ENCODE measurements around the gene ZNF497.
A peak's percentile ranks its signal among the peaks of the same experiment; 100 is the strongest.

ZNF497 gene

DNA sequence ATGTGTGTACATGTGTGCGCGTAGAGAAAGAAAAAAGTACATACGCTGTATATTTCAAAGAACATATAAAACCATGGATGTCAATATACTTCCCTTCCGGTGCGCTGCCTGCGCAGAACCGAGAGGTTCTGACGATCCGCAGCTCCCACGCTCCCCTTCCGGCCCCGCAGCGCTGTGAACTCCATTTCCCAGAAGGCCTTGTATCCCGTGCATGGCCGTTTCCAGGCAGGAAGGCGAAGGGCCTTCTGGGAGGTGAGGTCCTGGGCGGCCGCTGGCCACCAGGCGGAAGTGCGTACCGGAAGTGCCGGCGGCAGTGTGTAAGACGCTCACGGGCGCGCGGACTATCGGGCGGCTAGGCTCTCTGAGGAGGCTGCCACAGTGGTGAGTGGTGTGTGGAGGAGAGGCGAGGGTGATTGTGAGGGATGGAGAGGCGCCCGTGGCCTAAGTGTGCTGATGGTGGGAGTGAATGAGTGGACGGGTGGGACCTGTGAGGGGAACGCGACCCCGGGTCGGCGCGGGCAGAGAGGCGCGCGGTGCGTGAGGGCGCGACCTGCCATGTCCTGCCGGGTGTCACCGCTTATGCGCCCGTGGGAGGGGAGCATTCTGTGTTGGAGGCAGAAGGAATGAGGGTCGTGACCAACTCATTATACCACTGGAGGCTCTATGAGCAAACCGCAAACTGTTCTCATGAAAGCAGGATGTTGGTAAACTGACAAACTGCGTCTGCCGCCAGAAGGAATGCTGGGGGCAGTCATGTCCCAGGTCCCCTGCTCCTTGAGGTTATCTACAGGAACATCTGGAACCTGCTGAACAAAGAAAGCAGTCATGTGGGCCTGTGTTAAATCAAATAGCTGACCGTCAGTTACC lies 57.3 kb downstream of the ZNF497 start, which contains the start of gene ERVK3-1:
TSS of gene ERVK3-1 (plus strand) at position 313 of the 867 bp plus-strand sequence. CDS start 6,792 bp downstream, outside the sequence.
- peaks cover 25% of the 10 kb centered on the region for H4K20me1 ChIP-seq (ENCODE audit: insufficient read depth, low read length, poor library complexity, severe bottlenecking)
- peaks cover 46% of the 10 kb centered on the region for H3K79me2 ChIP-seq (ENCODE audit: insufficient read depth, low read length)
- TF ChIP-seq, protein P1, sequence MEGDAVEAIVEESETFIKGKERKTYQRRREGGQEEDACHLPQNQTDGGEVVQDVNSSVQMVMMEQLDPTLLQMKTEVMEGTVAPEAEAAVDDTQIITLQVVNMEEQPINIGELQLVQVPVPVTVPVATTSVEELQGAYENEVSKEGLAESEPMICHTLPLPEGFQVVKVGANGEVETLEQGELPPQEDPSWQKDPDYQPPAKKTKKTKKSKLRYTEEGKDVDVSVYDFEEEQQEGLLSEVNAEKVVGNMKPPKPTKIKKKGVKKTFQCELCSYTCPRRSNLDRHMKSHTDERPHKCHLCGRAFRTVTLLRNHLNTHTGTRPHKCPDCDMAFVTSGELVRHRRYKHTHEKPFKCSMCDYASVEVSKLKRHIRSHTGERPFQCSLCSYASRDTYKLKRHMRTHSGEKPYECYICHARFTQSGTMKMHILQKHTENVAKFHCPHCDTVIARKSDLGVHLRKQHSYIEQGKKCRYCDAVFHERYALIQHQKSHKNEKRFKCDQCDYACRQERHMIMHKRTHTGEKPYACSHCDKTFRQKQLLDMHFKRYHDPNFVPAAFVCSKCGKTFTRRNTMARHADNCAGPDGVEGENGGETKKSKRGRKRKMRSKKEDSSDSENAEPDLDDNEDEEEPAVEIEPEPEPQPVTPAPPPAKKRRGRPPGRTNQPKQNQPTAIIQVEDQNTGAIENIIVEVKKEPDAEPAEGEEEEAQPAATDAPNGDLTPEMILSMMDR (conservative IDR thresholded peaks at IDR 0.05; ENCODE audit: low read length), result no peak
- TF ChIP-seq EZH2phosphoT487 (IDR thresholded peaks at IDR 0.05; ENCODE audit: borderline replicate concordance), result no peak
- H2AFZ ChIP-seq (ENCODE audit: low read length), result peak within 1 kb of the TSS; percentile 85
- H3K9me2 ChIP-seq (replicated peaks; ENCODE audit: low read depth, low read length), result no peaks in the 10 kb centered on the region
- peak within 1 kb of the TSS; percentile 96 for H3K4me2 ChIP-seq (ENCODE audit: low read depth, low read length, poor library complexity, severe bottlenecking)
- H3K36me3 ChIP-seq (ENCODE audit: insufficient read depth, low read length), result peaks cover 23% of the 10 kb centered on the region; the same call in 1 of the 2 replicates
- H3K27me3 ChIP-seq (ENCODE audit: insufficient read depth, low read length, poor library complexity, severe bottlenecking), result no peaks in the 10 kb centered on the region
- H3F3A ChIP-seq (ENCODE audit: low read depth), result no peaks in the 10 kb centered on the region
- peaks cover 38% of the 10 kb centered on the region for H3K4me1 ChIP-seq (ENCODE audit: insufficient read depth, low read length, poor library complexity, severe bottlenecking)
- H3K9me3 ChIP-seq (ENCODE audit: insufficient read depth, low read depth, low read length), result no peaks in the 10 kb centered on the region
- peak within 1 kb of the TSS; percentile 92 for H3K4me3 ChIP-seq (ENCODE audit: low read length, poor library complexity, severe bottlenecking)
- peak within 1 kb of the TSS; percentile 89 for H3K9ac ChIP-seq (ENCODE audit: low read depth, low read length, poor library complexity, severe bottlenecking)

DNA sequence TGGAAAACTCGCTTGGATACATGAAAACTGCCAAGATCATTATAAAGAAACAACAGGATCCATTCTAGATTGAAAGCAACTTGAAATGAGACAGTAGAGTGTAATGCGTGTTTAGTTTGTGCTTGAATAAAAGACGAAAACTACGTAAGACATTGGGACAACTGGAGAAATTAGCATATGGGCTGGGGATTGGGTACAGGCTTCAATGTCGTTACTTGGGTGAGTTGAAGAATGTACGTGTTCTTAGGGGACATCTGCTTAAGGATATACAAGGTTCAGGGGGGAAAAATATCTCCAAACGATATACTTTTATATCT lies 57.8 kb downstream of the ZNF497 start:
- Histone ChIP-seq H3K4me3 (ENCODE audit: low read length, poor library complexity, severe bottlenecking) (peak overlapping the region; percentile 92), H3K4me2 (ENCODE audit: low read depth, low read length, poor library complexity, severe bottlenecking) (peak overlapping the region; percentile 96), H3K9me2 (replicated peaks; ENCODE audit: low read depth, low read length) (no peaks in the 10 kb centered on the region), H3K9ac (ENCODE audit: low read depth, low read length, poor library complexity, severe bottlenecking) (peak overlapping the region; percentile 89), H3K4me1 (ENCODE audit: insufficient read depth, low read length, poor library complexity, severe bottlenecking) (peaks cover 38% of the 10 kb centered on the region), H4K20me1 (ENCODE audit: insufficient read depth, low read length, poor library complexity, severe bottlenecking) (peaks cover 20% of the 10 kb centered on the region), H3K79me2 (ENCODE audit: insufficient read depth, low read length) (peaks cover 51% of the 10 kb centered on the region), H3F3A (ENCODE audit: low read depth) (no peaks in the 10 kb centered on the region), H3K36me3 (ENCODE audit: insufficient read depth, low read length) (peaks cover 28% of the 10 kb centered on the region; the same call in 1 of the 2 replicates), H3K27me3 (ENCODE audit: insufficient read depth, low read length, poor library complexity, severe bottlenecking) (no peaks in the 10 kb centered on the region), H3K9me3 (ENCODE audit: insufficient read depth, low read depth, low read length) (no peaks in the 10 kb centered on the region), H2AFZ (ENCODE audit: low read length) (peak overlapping the region; percentile 85)
- TF ChIP-seq, protein P1 (conservative IDR thresholded peaks at IDR 0.05; ENCODE audit: low read length), result no peak
- TF ChIP-seq EZH2phosphoT487 (IDR thresholded peaks at IDR 0.05; ENCODE audit: borderline replicate concordance), result no peak
